Measurements from ENCODE around the gene MAGIX. TPM values are rescaled to one million over a fixed set of nuclear protein-coding genes. Genes with fewer than 3 reads are reported as not detected.

MAGIX gene
- polyA plus RNA-seq, 1 of the 3 experiments (the other 2 are of a cell fraction) = 1.1 TPM

DNA sequence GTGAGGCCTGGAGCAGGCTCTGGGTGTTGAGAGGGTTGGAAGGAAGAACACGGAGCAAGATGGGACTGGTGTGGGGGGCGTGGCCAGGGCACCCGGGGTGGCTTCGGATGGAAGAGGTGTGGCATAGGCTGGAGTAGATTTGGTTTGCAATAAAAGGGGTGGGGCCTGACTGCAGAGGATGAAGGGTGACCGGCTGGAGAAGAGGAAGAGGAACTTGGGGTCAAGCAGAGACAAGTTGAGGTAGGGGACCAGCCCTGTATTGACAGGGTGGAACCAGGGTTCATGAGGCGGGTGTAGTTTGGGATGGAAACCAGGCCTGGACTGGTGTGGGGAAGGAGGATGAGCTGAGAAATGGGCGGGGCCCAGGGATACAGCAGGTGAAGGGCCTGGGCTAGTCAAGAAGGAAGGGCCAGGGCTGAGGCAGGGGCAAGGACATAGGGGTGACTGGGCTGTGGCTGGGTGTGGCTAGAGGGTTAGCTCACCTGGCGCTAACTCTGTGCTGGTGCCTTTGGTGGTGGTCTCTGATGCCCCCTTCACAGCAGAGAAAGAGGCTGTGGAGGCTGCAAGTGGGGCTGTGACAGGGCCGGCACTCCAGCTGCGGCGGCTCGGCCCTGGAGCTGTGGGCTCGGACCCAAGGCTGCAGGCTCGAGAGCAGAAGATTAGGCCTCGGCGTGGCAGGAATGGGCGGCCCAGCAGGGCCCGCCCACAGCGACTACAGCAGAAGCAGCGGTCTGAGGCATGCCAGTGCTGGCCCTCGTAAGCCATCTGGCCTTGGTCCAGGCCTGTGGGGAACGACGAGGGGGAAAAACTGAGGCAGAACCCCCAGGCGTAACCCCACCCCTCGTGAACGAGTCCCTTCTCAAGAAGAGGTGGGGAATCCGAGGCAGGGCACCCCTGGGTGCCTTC is 14.1 kb downstream of the MAGIX start:
- TF ChIP-seq RFX5 (IDR thresholded peaks at IDR 0.05; ENCODE audit: low read length) (no peak), YY1 (IDR thresholded peaks at IDR 0.05; ENCODE audit: low read depth) (no peak), JUND (IDR thresholded peaks at IDR 0.05) (no peak), TCF12 (IDR thresholded peaks at IDR 0.05) (no peak), RAD21 (IDR thresholded peaks at IDR 0.05; ENCODE audit: low read length) (no peak)
- TF ChIP-seq, protein P1, sequence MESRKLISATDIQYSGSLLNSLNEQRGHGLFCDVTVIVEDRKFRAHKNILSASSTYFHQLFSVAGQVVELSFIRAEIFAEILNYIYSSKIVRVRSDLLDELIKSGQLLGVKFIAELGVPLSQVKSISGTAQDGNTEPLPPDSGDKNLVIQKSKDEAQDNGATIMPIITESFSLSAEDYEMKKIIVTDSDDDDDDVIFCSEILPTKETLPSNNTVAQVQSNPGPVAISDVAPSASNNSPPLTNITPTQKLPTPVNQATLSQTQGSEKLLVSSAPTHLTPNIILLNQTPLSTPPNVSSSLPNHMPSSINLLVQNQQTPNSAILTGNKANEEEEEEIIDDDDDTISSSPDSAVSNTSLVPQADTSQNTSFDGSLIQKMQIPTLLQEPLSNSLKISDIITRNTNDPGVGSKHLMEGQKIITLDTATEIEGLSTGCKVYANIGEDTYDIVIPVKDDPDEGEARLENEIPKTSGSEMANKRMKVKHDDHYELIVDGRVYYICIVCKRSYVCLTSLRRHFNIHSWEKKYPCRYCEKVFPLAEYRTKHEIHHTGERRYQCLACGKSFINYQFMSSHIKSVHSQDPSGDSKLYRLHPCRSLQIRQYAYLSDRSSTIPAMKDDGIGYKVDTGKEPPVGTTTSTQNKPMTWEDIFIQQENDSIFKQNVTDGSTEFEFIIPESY (IDR thresholded peaks at IDR 0.05; ENCODE audit: borderline replicate concordance, low read depth) = no peak
- TF ChIP-seq, protein P2, sequence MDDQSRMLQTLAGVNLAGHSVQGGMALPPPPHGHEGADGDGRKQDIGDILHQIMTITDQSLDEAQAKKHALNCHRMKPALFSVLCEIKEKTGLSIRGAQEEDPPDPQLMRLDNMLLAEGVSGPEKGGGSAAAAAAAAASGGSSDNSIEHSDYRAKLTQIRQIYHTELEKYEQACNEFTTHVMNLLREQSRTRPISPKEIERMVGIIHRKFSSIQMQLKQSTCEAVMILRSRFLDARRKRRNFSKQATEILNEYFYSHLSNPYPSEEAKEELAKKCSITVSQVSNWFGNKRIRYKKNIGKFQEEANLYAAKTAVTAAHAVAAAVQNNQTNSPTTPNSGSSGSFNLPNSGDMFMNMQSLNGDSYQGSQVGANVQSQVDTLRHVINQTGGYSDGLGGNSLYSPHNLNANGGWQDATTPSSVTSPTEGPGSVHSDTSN (IDR thresholded peaks at IDR 0.05) = no peak
- Histone ChIP-seq H3K9me3 (no peaks in the 10 kb centered on the region), H3K79me2 (ENCODE audit: insufficient read depth) (peaks cover 22% of the 10 kb centered on the region; the same call in 1 of the 2 replicates), H3K9me2 (no peaks in the 10 kb centered on the region), H3K4me3 (ENCODE audit: low read depth in 2 of 2, low read length in 1 of 2) (no peak overlapping the region), H3K9ac (no peak overlapping the region), H2AFZ (ENCODE audit: low read depth) (no peak overlapping the region), H3K4me2 (no peak overlapping the region), H3K4me1 (ENCODE audit: control insufficient read depth in 1 of 2, insufficient read depth in 2 of 2, low read depth in 1 of 2, low read length in 1 of 2) (no peaks in the 10 kb centered on the region; a peak in 1 of 4 replicates), H3F3A (replicated peaks; ENCODE audit: insufficient read depth) (no peaks in the 10 kb centered on the region), H3K36me3 (replicated peaks in 1 of 2; ENCODE audit: control insufficient read depth in 1 of 2, insufficient read depth in 2 of 2, low read length in 1 of 2) (no peaks in the 10 kb centered on the region), H3K27me3 (ENCODE audit: insufficient read depth) (no peaks in the 10 kb centered on the region; the same call in 1 of the 2 replicates), H4K20me1 (ENCODE audit: insufficient read depth) (no peaks in the 10 kb centered on the region), H3K27ac (ENCODE audit: low read depth in 2 of 2, low read length in 1 of 2) (no peak overlapping the region)
- ChIA-PET POLR2A (no interaction called here), CTCF (interaction anchor here (1.0 kb wide), 1 partner anchor 16 kb away, joined by 3 read pairs; no protein-coding TSS in a partner anchor)
- DNase-seq = no peak
- WGBS (ENCODE audit: low lambda C conversion rate) = 42% methylated on average over 13 of the region's 27 CpGs

DNA sequence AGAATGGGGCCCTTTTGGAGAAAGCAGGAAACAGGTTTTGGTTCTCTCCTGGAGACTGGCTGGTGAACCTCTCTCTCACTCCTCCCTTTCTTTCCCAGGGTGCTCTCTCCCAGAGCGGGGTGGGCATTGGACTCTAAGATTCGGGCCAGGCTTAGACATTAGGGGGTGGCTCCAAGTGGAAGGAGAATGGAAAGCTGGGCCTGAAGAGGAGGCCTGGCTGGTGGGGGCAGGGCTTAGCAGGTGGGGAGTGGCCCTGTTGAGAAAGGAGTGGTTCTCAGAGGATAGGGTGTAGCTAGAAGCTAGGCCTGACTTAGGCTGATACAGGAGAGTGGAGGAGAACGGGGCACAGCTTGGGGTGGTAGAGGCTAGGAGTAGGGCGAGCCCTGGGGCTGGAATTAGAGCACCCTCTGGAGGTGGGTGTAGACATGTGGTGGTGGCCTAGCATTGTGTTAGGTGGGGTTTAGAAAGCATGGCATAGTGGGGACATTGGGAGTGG is 14.8 kb downstream of the MAGIX start:
- H3K27ac ChIP-seq (ENCODE audit: low read depth in 2 of 2, low read length in 1 of 2) = no peak overlapping the region
- H3K36me3 ChIP-seq (replicated peaks in 1 of 2; ENCODE audit: control insufficient read depth in 1 of 2, insufficient read depth in 2 of 2, low read length in 1 of 2) = no peaks in the 10 kb centered on the region
- TF ChIP-seq, protein P3, sequence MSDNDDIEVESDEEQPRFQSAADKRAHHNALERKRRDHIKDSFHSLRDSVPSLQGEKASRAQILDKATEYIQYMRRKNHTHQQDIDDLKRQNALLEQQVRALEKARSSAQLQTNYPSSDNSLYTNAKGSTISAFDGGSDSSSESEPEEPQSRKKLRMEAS (IDR thresholded peaks at IDR 0.05; ENCODE audit: low read depth) = no peak
- TF ChIP-seq RAD21 (IDR thresholded peaks at IDR 0.05; ENCODE audit: low read length) = 0 out of 2 replicates have a peak, but pooled peaks have one; percentile 2
- no peak for TF ChIP-seq SIN3A (IDR thresholded peaks at IDR 0.05; ENCODE audit: borderline replicate concordance, low read depth, low read length)
- ChIA-PET CTCF (no interaction called here), POLR2A (no interaction called here)
- no peaks in the 10 kb centered on the region for H3K9me2 ChIP-seq
- H2AFZ ChIP-seq (ENCODE audit: low read depth) = no peak overlapping the region
- no peak overlapping the region for H3K9ac ChIP-seq
- no peak overlapping the region for H3K4me3 ChIP-seq (ENCODE audit: low read depth in 2 of 2, low read length in 1 of 2)
- no peak for DNase-seq
- peaks cover 16% of the 10 kb centered on the region; the same call in 1 of the 2 replicates for H3K79me2 ChIP-seq (ENCODE audit: insufficient read depth)
- no peaks in the 10 kb centered on the region for H4K20me1 ChIP-seq (ENCODE audit: insufficient read depth)
- no peak overlapping the region for H3K4me2 ChIP-seq
- 52% methylated on average over 4 of the region's 4 CpGs for WGBS (ENCODE audit: low lambda C conversion rate)
- H3F3A ChIP-seq (replicated peaks; ENCODE audit: insufficient read depth) = no peaks in the 10 kb centered on the region
- no peaks in the 10 kb centered on the region; a peak in 1 of 4 replicates for H3K4me1 ChIP-seq (ENCODE audit: control insufficient read depth in 1 of 2, insufficient read depth in 2 of 2, low read depth in 1 of 2, low read length in 1 of 2)
- no peaks in the 10 kb centered on the region; the same call in 1 of the 2 replicates for H3K27me3 ChIP-seq (ENCODE audit: insufficient read depth)
- H3K9me3 ChIP-seq = no peaks in the 10 kb centered on the region

Data from SK-N-SH (cell line).